ENCODE data around the gene BMPR1B.

- TF ChIP-seq POLR2A (IDR thresholded peaks at IDR 0.05; ENCODE audit: low read depth, low read length) (no peak), CTCF (conservative IDR thresholded peaks at IDR 0.05; ENCODE audit: low read depth, low read length) (no peak), RAD21 (IDR thresholded peaks at IDR 0.05; ENCODE audit: low read length) (no peak), MXI1 (IDR thresholded peaks at IDR 0.05; ENCODE audit: borderline replicate concordance, low read depth, low read length) (no peak), USF2 (IDR thresholded peaks at IDR 0.05; ENCODE audit: low read depth, low read length) (no peak), RCOR1 (IDR thresholded peaks at IDR 0.05; ENCODE audit: insufficient replicate concordance, low read length) (no peak), MAFK (IDR thresholded peaks at IDR 0.05; ENCODE audit: low read depth, low read length) (no peak), NFE2L2 (IDR thresholded peaks at IDR 0.05; ENCODE audit: low read depth, low read length) (no peak), FOS (IDR thresholded peaks at IDR 0.05; ENCODE audit: low read depth, low read length) (no peak), BHLHE40 (IDR thresholded peaks at IDR 0.05; ENCODE audit: low read depth, low read length) (no peak), MAZ (IDR thresholded peaks at IDR 0.05; ENCODE audit: borderline replicate concordance, low read depth, low read length) (no peak), CHD1 (IDR thresholded peaks at IDR 0.05; ENCODE audit: low read depth, low read length) (no peak), ELK1 (IDR thresholded peaks at IDR 0.05; ENCODE audit: borderline replicate concordance, low read depth, low read length) (no peak)
These were observed 328.8 kb downstream of the BMPR1B start for GRCh38 chr4:95086551-95086950.

All from IMR-90 (cell line).